SK-N-SH (cell line): ENCODE measurements around the gene GPN2. TPM values are rescaled to one million over a fixed set of nuclear protein-coding genes. Genes with fewer than 3 reads are reported as not detected.

Experiments used
- CTCF ChIA-PET: fragments of 300-600, 350-600 bp; formaldehyde crosslinking; extraction: SDS; loops from one replicate; lab custom pipeline; 2021; lab: Yijun Ruan, JAX
- POLR2A ChIA-PET: fragments of 350-600 bp; sonication (Branson Sonifier 250); formaldehyde crosslinking; extraction: SDS; loops from one replicate; lab custom pipeline; 2020; ENCODE audit warnings: antibody characterized with exemption, inconsistent platforms; lab: Yijun Ruan, JAX
- DNase-seq: peaks from one replicate; pipeline ENCODE4 v3.0.0; 2012
- H2AFZ ChIP-seq: fragments of 200-600 bp; sonication (generic); 2 replicates; pipeline ENCODE4 v1.8.1; 2016; ENCODE audit warnings: antibody characterized with exemption, mild to moderate bottlenecking, low read depth
- H3F3A ChIP-seq: fragments of 200-600 bp; sonication (generic); replicated peaks from 2 replicates; pipeline ENCODE3; 2016; ENCODE audit warnings: antibody characterized with exemption, mild to moderate bottlenecking; ENCODE audit not compliant: insufficient read depth
- H3K27ac ChIP-seq, 2 experiments: fragments of 200-500 bp in 1 of 2; fragments of 200-600 bp in 1 of 2; sonication (Bioruptor generic) in 1 of 2; sonication (generic), shearing (Covaris generic) in 1 of 2; 2 replicates each; pipeline versions ENCODE4 v1.5.1 to v1.6.1; 2014 to 2016; ENCODE audit warnings: low read depth in 2 of 2, inconsistent platforms in 1 of 2, low read length in 1 of 2, mild to moderate bottlenecking in 1 of 2, mixed read lengths in 1 of 2
- H3K27me3 ChIP-seq: fragments of 200-600 bp; sonication (generic), shearing (Covaris generic); 2 replicates; pipeline ENCODE4 v1.6.1; 2016; ENCODE audit warnings: mixed run types; ENCODE audit not compliant: insufficient read depth
- H3K36me3 ChIP-seq, 2 experiments: fragments of 200-500 bp in 1 of 2; fragments of 200-600 bp in 1 of 2; sonication (Bioruptor generic) in 1 of 2; sonication (generic) in 1 of 2; replicated peaks in 1 of 2; 2 replicates each; pipeline versions ENCODE3 to v1.5.1; 2014 to 2016; ENCODE audit warnings: low read length in 1 of 2, mild to moderate bottlenecking in 1 of 2; ENCODE audit not compliant: insufficient read depth in 2 of 2, control insufficient read depth in 1 of 2
- H3K4me1 ChIP-seq, 2 experiments: fragments of 200-500 bp in 1 of 2; fragments of 200-600 bp in 1 of 2; sonication (Bioruptor generic) in 1 of 2; sonication (generic), shearing (Covaris generic) in 1 of 2; 2 replicates each; pipeline versions ENCODE4 v1.5.1 to v1.6.1; 2014 to 2016; ENCODE audit warnings: low read depth in 1 of 2, low read length in 1 of 2, mixed run types in 1 of 2; ENCODE audit not compliant: insufficient read depth in 2 of 2, control insufficient read depth in 1 of 2
- H3K4me2 ChIP-seq: fragments of 200-600 bp; sonication (generic), shearing (Covaris generic); 2 replicates; pipeline ENCODE4 v1.6.1; 2017; ENCODE audit warnings: mixed run types
- H3K4me3 ChIP-seq, 2 experiments: fragments of 200-500 bp in 1 of 2; fragments of 200-600 bp in 1 of 2; sonication (Bioruptor generic) in 1 of 2; sonication (generic), shearing (Covaris generic) in 1 of 2; 2 replicates each; pipeline versions ENCODE4 v1.5.1 to v1.8.1; 2014 to 2016; ENCODE audit warnings: low read depth in 2 of 2, inconsistent platforms in 1 of 2, low read length in 1 of 2, mild to moderate bottlenecking in 1 of 2, mixed read lengths in 1 of 2, moderate library complexity in 1 of 2
- H3K79me2 ChIP-seq: fragments of 200-600 bp; sonication (generic); 2 replicates; pipeline ENCODE4 v1.8.1; 2017; ENCODE audit warnings: mild to moderate bottlenecking; ENCODE audit not compliant: insufficient read depth
- H3K9ac ChIP-seq: fragments of 200-600 bp; sonication (generic); 2 replicates; pipeline ENCODE4 v1.6.1; 2017; ENCODE audit warnings: mixed run types
- H3K9me2 ChIP-seq: fragments of 200-600 bp; sonication (generic); 2 replicates; pipeline ENCODE4 v1.6.1; 2017; ENCODE audit warnings: mixed run types
- H3K9me3 ChIP-seq: fragments of 200-600 bp; sonication (generic); 2 replicates; pipeline ENCODE4 v1.6.1; 2017; ENCODE audit warnings: mixed run types, mild to moderate bottlenecking, moderate library complexity
- H4K20me1 ChIP-seq: fragments of 200-600 bp; sonication (generic); 2 replicates; pipeline ENCODE4 v1.6.1; 2017; ENCODE audit warnings: mild to moderate bottlenecking, mixed run types; ENCODE audit not compliant: insufficient read depth
- CHD2 ChIP-seq: fragments of 150-350 bp; IDR thresholded peaks from 2 replicates; pipeline ENCODE4 v1.6.1; 2018; ENCODE audit warnings: low read length; ENCODE audit not compliant: partially characterized antibody
- EP300 ChIP-seq, 2 experiments: IDR thresholded peaks; 2 replicates each; pipeline versions ENCODE4 v1.4.0 to v1.6.1; 2012; ENCODE audit warnings: borderline replicate concordance in 1 of 2, low read depth in 1 of 2, low read length in 1 of 2
- FOXM1 ChIP-seq: IDR thresholded peaks from 2 replicates; pipeline ENCODE4 v1.4.0; 2012; ENCODE audit warnings: low read depth, mild to moderate bottlenecking
- GATA2 ChIP-seq: sonication (generic); formaldehyde crosslinking; IDR thresholded peaks from 2 replicates; pipeline ENCODE4 v1.5.0; 2020; ENCODE audit warnings: mild to moderate bottlenecking, missing genetic modification reagents
- NRF1 ChIP-seq: IDR thresholded peaks from 2 replicates; pipeline ENCODE4 v1.6.1; 2012; ENCODE audit warnings: low read depth, mild to moderate bottlenecking, low read length
- POLR2AphosphoS5 ChIP-seq: IDR thresholded peaks from 2 replicates; pipeline ENCODE4 v1.6.1; 2012; ENCODE audit warnings: low read depth, low read length
- RAD21 ChIP-seq: IDR thresholded peaks from 2 replicates; pipeline ENCODE4 v1.6.1; 2012; ENCODE audit warnings: mild to moderate bottlenecking, low read length
- SIN3A ChIP-seq: IDR thresholded peaks from 2 replicates; pipeline ENCODE4 v1.6.1; 2012; ENCODE audit warnings: low read depth, mild to moderate bottlenecking, low read length, moderate library complexity, borderline replicate concordance
- SMC3 ChIP-seq: IDR thresholded peaks from 2 replicates; pipeline ENCODE4 v1.6.1; 2012; ENCODE audit warnings: low read depth, low read length, improper control_type of control experiment
- YY1 ChIP-seq: IDR thresholded peaks from 2 replicates; pipeline ENCODE4 v1.4.0; 2012; ENCODE audit warnings: low read depth, mild to moderate bottlenecking
- WGBS: methylation state at CpG from one replicate; pipeline ENCODE4 v1.1.6; 2017; ENCODE audit warnings: low lambda C conversion rate; 5-methylcytosine and 5-hydroxymethylcytosine counted together
- polyA plus RNA-seq, 3 experiments: library from polyadenylated mRNA; depleted of rRNA; stranded (reverse); fragments of >200 nt; gene quantifications; 2 replicates each; pipeline ENCODE4 v1.2.3, GENCODE V29; 2012
- TF ChIP-seq, protein P1 (sequence below): IDR thresholded peaks from 2 replicates; pipeline ENCODE4 v1.4.0; 2012; ENCODE audit warnings: low read depth, borderline replicate concordance
- TF ChIP-seq, protein P2 (sequence below): fragments of 150-350 bp; IDR thresholded peaks from 2 replicates; pipeline ENCODE4 v1.6.1; 2016; ENCODE audit warnings: mild to moderate bottlenecking, low read depth, low read length
- TF ChIP-seq, protein P3 (sequence below): IDR thresholded peaks from 2 replicates; pipeline ENCODE4 v1.4.0; 2012; ENCODE audit warnings: low read depth, borderline replicate concordance
- TF ChIP-seq, protein P4 (sequence below): IDR thresholded peaks from 2 replicates; pipeline ENCODE4; 2012
- TF ChIP-seq, protein P5 (sequence below): fragments of 150-350 bp; IDR thresholded peaks from 2 replicates; pipeline ENCODE4 v1.6.1; 2017; ENCODE audit warnings: antibody characterized with exemption, low read length, low read depth, borderline replicate concordance
- TF ChIP-seq, protein P6 (sequence below): IDR thresholded peaks from 2 replicates; pipeline ENCODE4 v1.4.0; 2012; ENCODE audit warnings: low read depth

The GPN2 gene
- polyA plus RNA-seq, 1 of the 3 experiments (the other 2 are of a cell fraction): 24.0 TPM

DNA sequence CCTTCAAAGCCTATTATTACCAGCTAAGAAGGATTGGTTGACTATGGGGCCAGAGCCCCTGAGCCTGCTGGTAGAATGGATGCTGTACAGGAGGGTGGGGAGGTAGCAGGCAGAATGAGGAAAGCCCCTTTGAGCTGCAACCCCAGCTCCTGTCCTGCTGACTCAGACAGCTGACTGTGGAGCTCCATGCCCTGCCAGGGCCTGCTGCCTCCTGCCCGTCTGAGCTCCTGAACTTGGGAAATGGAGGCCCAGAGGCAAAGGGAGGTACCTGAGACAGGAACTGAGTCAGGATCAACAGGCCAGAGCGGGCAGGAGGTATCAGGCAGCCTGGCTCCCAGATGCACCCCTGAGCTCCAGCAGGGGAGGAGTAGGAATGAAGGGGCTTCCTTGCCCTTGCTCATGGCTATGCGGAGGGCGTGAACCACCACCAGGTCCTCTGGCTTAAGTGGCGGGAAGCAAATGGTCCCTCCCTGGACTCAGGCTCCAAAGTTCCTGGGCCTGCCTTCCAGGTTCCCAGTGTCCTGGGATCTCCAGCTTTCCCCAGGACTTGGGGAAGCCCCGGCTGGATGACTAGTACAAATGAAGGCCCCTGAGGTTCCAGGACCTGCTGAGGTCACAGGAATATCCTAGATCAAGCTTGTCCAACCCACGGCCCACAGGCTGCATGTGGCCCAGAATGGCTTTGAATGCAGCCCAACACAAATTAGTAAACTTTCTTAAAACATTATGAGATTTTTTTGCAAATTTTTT, 31.0 kb downstream of the GPN2 start:
- Histone ChIP-seq H3K9me3 (no peaks in the 10 kb centered on the region), H3K9ac (no peak overlapping the region), H3F3A (no peaks in the 10 kb centered on the region), H3K27me3 (no peaks in the 10 kb centered on the region), H3K27ac (no peak overlapping the region), H3K79me2 (no peaks in the 10 kb centered on the region), H3K4me3 (no peak overlapping the region), H4K20me1 (no peaks in the 10 kb centered on the region), H3K36me3 (peaks cover 8 to 18% of the 10 kb centered on the region in 2 experiments), H2AFZ (no peak overlapping the region), H3K9me2 (no peaks in the 10 kb centered on the region), H3K4me1 (peaks cover 0 to 2% of the 10 kb centered on the region in 2 experiments; a peak in 1 of 4 replicates), H3K4me2 (no peak overlapping the region)
- 100% methylated on average over 2 of the region's 7 CpGs for WGBS
- ChIA-PET POLR2A (interaction anchor here (0.6 kb wide), 2 partner anchors 14 to 1200 kb away, joined by 3 read pairs; no protein-coding TSS in a partner anchor), CTCF (interaction anchor here (0.8 to 3.5 kb wide), 8 partner anchors 9 to 320 kb away, joined by 3 to 10 read pairs (median 5); partner anchors contain the start of gene ZDHHC18)
- TF ChIP-seq CHD2 (no peak), SMC3 (no peak)
- DNase-seq: no peak

DNA sequence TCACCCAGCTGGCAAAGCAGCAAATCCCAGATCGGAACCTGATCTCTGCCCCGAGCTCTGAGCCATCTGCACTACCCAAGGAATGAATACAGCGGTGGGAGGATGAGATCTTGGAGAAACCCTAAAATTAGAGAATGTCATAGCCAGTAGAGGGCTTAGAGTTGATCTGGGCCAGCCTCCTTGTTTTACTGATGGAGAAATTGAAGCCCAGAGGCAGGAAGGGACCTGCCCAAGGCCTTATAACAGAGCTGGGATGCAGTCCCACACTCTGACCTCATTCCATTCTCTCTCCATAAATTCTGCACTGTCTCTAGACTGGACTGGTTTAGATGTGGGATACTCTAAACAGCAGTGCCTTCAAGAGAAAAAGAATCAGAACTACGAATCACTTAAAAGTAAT, 31.9 kb downstream of the GPN2 start:
- H2AFZ ChIP-seq: no peak overlapping the region
- POLR2A ChIA-PET: interaction anchor here (0.6 kb wide), 1 partner anchor 13 kb away, joined by 3 read pairs; no protein-coding TSS in a partner anchor
- H3K9me2 ChIP-seq: no peaks in the 10 kb centered on the region
- TF ChIP-seq, protein P1, sequence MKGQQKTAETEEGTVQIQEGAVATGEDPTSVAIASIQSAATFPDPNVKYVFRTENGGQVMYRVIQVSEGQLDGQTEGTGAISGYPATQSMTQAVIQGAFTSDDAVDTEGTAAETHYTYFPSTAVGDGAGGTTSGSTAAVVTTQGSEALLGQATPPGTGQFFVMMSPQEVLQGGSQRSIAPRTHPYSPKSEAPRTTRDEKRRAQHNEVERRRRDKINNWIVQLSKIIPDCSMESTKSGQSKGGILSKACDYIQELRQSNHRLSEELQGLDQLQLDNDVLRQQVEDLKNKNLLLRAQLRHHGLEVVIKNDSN: no peak
- TF ChIP-seq EP300 (IDR thresholded peaks at IDR 0.05; ENCODE audit: borderline replicate concordance in 1 of 2, low read depth in 1 of 2, low read length in 1 of 2): no peak
- no peak for TF ChIP-seq POLR2AphosphoS5
- TF ChIP-seq, protein P2, sequence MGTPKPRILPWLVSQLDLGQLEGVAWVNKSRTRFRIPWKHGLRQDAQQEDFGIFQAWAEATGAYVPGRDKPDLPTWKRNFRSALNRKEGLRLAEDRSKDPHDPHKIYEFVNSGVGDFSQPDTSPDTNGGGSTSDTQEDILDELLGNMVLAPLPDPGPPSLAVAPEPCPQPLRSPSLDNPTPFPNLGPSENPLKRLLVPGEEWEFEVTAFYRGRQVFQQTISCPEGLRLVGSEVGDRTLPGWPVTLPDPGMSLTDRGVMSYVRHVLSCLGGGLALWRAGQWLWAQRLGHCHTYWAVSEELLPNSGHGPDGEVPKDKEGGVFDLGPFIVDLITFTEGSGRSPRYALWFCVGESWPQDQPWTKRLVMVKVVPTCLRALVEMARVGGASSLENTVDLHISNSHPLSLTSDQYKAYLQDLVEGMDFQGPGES: no peak
- TF ChIP-seq, protein P3, sequence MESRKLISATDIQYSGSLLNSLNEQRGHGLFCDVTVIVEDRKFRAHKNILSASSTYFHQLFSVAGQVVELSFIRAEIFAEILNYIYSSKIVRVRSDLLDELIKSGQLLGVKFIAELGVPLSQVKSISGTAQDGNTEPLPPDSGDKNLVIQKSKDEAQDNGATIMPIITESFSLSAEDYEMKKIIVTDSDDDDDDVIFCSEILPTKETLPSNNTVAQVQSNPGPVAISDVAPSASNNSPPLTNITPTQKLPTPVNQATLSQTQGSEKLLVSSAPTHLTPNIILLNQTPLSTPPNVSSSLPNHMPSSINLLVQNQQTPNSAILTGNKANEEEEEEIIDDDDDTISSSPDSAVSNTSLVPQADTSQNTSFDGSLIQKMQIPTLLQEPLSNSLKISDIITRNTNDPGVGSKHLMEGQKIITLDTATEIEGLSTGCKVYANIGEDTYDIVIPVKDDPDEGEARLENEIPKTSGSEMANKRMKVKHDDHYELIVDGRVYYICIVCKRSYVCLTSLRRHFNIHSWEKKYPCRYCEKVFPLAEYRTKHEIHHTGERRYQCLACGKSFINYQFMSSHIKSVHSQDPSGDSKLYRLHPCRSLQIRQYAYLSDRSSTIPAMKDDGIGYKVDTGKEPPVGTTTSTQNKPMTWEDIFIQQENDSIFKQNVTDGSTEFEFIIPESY: no peak
- no peak for TF ChIP-seq GATA2
- TF ChIP-seq, protein P4, sequence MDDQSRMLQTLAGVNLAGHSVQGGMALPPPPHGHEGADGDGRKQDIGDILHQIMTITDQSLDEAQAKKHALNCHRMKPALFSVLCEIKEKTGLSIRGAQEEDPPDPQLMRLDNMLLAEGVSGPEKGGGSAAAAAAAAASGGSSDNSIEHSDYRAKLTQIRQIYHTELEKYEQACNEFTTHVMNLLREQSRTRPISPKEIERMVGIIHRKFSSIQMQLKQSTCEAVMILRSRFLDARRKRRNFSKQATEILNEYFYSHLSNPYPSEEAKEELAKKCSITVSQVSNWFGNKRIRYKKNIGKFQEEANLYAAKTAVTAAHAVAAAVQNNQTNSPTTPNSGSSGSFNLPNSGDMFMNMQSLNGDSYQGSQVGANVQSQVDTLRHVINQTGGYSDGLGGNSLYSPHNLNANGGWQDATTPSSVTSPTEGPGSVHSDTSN: no peak
- TF ChIP-seq FOXM1: no peak
- TF ChIP-seq, protein P5, sequence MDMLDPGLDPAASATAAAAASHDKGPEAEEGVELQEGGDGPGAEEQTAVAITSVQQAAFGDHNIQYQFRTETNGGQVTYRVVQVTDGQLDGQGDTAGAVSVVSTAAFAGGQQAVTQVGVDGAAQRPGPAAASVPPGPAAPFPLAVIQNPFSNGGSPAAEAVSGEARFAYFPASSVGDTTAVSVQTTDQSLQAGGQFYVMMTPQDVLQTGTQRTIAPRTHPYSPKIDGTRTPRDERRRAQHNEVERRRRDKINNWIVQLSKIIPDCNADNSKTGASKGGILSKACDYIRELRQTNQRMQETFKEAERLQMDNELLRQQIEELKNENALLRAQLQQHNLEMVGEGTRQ: no peak
- TF ChIP-seq SIN3A: no peak
- TF ChIP-seq, protein P6, sequence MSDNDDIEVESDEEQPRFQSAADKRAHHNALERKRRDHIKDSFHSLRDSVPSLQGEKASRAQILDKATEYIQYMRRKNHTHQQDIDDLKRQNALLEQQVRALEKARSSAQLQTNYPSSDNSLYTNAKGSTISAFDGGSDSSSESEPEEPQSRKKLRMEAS: no peak
- TF ChIP-seq RAD21: no peak
- no peak for TF ChIP-seq NRF1
- TF ChIP-seq YY1: no peak
- TF ChIP-seq, all 33 proteins: peak for 0
- no peaks in the 10 kb centered on the region for H4K20me1 ChIP-seq
- H3K9me3 ChIP-seq: no peaks in the 10 kb centered on the region
- no peak overlapping the region for H3K9ac ChIP-seq
- H3K4me2 ChIP-seq: no peak overlapping the region
- WGBS: 97% methylated on average over 4 of the region's 4 CpGs
- DNase-seq: no peak
- H3K27me3 ChIP-seq: no peaks in the 10 kb centered on the region
- no peak overlapping the region for H3K4me3 ChIP-seq
- H3K4me1 ChIP-seq: no peaks in the 10 kb centered on the region; a peak in 1 of 4 replicates
- peaks cover 12 to 25% of the 10 kb centered on the region in 2 experiments for H3K36me3 ChIP-seq
- H3K79me2 ChIP-seq: no peaks in the 10 kb centered on the region
- no peaks in the 10 kb centered on the region for H3F3A ChIP-seq
- no peak overlapping the region for H3K27ac ChIP-seq
- CTCF ChIA-PET: interaction anchor here (0.6 to 3.5 kb wide), 10 partner anchors 10 to 427 kb away, joined by 3 to 10 read pairs (median 4); partner anchors contain the start of gene ZDHHC18
